Lower leg skin (tissue), 3 donors: Measurements from ENCODE around the gene INO80E.

ENCODE experiments used
- POLR2A ChIP-seq, 2 donors: fragments of 450-650 bp; IDR thresholded peaks; one replicate each; pipeline ENCODE4 v1.6.1; 2016 to 2017; ENCODE audit warnings: antibody characterized with exemption in 2 of 2, mild to moderate bottlenecking in 1 of 2, moderate library complexity in 1 of 2
- TF ChIP-seq, protein P1 (sequence below), 3 donors: fragments of 450-650 bp; IDR thresholded peaks; one replicate each; pipeline ENCODE4 v1.5.1; 2016; ENCODE audit warnings: antibody characterized with exemption in 3 of 3, mild to moderate bottlenecking in 3 of 3, moderate library complexity in 2 of 3

DNA sequence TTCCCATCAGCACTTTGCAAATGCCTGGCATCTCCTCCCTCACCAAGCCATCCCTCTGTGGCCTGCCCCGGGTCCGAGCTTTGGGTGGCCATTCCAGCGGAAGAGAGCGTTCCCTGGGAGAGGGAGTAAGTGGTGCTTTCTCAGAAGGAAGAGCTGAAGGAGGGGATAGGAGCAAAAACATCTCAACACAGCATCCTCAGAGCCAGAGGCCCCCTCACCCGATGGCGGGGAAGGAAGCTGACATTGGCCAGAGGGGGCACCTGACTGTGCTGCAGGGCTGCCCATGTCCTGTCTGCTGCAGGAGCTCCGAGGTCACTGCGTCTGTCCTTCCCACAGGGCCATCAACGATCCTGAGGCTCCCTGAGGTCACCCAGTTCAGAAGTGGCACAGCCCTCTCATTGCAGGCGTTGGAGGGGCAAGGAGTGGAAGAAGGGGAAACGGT, 35.5 kb downstream of the INO80E start:
- TF ChIP-seq, protein P1, sequence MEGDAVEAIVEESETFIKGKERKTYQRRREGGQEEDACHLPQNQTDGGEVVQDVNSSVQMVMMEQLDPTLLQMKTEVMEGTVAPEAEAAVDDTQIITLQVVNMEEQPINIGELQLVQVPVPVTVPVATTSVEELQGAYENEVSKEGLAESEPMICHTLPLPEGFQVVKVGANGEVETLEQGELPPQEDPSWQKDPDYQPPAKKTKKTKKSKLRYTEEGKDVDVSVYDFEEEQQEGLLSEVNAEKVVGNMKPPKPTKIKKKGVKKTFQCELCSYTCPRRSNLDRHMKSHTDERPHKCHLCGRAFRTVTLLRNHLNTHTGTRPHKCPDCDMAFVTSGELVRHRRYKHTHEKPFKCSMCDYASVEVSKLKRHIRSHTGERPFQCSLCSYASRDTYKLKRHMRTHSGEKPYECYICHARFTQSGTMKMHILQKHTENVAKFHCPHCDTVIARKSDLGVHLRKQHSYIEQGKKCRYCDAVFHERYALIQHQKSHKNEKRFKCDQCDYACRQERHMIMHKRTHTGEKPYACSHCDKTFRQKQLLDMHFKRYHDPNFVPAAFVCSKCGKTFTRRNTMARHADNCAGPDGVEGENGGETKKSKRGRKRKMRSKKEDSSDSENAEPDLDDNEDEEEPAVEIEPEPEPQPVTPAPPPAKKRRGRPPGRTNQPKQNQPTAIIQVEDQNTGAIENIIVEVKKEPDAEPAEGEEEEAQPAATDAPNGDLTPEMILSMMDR (IDR thresholded peaks at IDR 0.05), result no peak
- no peak for TF ChIP-seq POLR2A (IDR thresholded peaks at IDR 0.05)
